Testis (tissue), 2 donors: ENCODE measurements around the gene NAB2.

Source experiments
- POLR2A ChIP-seq: fragments of 450-650 bp; IDR thresholded peaks from one replicate; pipeline ENCODE4 v1.6.1; 2017; ENCODE audit warnings: antibody characterized with exemption, mild to moderate bottlenecking, moderate library complexity
- TF ChIP-seq, protein P1 (sequence below), 3 experiments: fragments of 450-650 bp in 2 of 3; fragments of 200-600 bp in 1 of 3; sonication (generic) in 1 of 3; IDR thresholded peaks; one replicate each; pipeline ENCODE4 v1.5.1; 2016 to 2019; ENCODE audit warnings: antibody characterized with exemption in 3 of 3, mild to moderate bottlenecking in 2 of 3, moderate library complexity in 1 of 3

DNA sequence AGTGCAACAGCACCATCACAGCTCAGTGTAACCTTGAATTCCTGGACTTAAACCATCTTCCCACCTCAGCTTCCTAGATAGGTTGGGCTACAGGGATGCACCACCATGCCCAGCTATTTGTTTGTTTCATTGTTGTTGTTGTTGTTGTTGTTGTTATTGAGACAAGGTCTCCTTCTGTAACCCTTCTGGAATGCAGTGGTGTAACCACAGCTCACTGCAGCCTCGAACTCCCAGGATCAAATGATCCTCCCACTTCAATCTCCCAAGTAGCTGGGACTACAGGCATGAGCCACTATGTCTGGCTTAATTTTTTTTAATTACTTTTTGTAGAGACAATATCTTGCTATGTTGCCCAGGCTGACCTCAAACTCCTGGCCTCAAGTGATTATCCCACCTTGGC is 9.1 kb upstream of the NAB2 start:
- TF ChIP-seq, protein P1, sequence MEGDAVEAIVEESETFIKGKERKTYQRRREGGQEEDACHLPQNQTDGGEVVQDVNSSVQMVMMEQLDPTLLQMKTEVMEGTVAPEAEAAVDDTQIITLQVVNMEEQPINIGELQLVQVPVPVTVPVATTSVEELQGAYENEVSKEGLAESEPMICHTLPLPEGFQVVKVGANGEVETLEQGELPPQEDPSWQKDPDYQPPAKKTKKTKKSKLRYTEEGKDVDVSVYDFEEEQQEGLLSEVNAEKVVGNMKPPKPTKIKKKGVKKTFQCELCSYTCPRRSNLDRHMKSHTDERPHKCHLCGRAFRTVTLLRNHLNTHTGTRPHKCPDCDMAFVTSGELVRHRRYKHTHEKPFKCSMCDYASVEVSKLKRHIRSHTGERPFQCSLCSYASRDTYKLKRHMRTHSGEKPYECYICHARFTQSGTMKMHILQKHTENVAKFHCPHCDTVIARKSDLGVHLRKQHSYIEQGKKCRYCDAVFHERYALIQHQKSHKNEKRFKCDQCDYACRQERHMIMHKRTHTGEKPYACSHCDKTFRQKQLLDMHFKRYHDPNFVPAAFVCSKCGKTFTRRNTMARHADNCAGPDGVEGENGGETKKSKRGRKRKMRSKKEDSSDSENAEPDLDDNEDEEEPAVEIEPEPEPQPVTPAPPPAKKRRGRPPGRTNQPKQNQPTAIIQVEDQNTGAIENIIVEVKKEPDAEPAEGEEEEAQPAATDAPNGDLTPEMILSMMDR (IDR thresholded peaks at IDR 0.05) = no peak
- TF ChIP-seq POLR2A = no peak
